Body of pancreas (tissue), 4 donors: Measurements from ENCODE around the gene MBD2. TPM values are rescaled to one million over a fixed set of nuclear protein-coding genes. Genes with fewer than 3 reads are reported as not detected.

ENCODE experiments used
- ATAC-seq: fragments of 150-250 bp; one replicate; pipeline ENCODE4 v1.9.1; 2016
- DNase-seq, 4 donors: peaks; one replicate each; pipeline ENCODE4 v3.0.0-alpha.2; 2019
- H3K27ac ChIP-seq, 4 donors: fragments of 200-600 bp; sonication (generic); 1 replicate in 3 of 4; 2 replicates in 1 of 4; pipeline versions ENCODE4 v1.5.1 to v1.6.1; 2016 to 2019; ENCODE audit warnings: mild to moderate bottlenecking in 1 of 4, mixed read lengths in 1 of 4, moderate library complexity in 1 of 4
- H3K27me3 ChIP-seq, 2 donors: fragments of 200-600 bp; sonication (generic); one replicate each; pipeline ENCODE4 v1.6.0; 2016; ENCODE audit warnings: mild to moderate bottlenecking in 1 of 2
- H3K36me3 ChIP-seq, 2 donors: fragments of 200-600 bp; sonication (generic); replicated peaks in 1 of 2; 2 replicates each; pipeline ENCODE4 v1.5.1; 2016; ENCODE audit warnings: low read depth in 2 of 2; ENCODE audit not compliant: insufficient read depth in 1 of 2
- H3K4me1 ChIP-seq: fragments of 200-600 bp; sonication (generic); one replicate; pipeline ENCODE4 v1.6.0; 2016
- H3K4me3 ChIP-seq, 2 donors: fragments of 200-600 bp; sonication (generic); 1 replicate in 1 of 2; 2 replicates in 1 of 2; pipeline ENCODE4 v1.5.1; 2016 to 2019
- H3K9me3 ChIP-seq, 3 donors: fragments of 200-600 bp; sonication (generic); 1 replicate in 2 of 3; 2 replicates in 1 of 3; pipeline ENCODE4 v1.5.1; 2016
- POLR2A ChIP-seq, 3 donors: fragments of 450-650 bp; IDR thresholded peaks; one replicate each; pipeline ENCODE4 v1.6.1; 2016; ENCODE audit warnings: antibody characterized with exemption in 3 of 3, mild to moderate bottlenecking in 2 of 3
- WGBS, 2 donors: methylation state at CpG; one replicate each; pipeline ENCODE4 v1.1.5; 2017; 5-methylcytosine and 5-hydroxymethylcytosine counted together
- intact Hi-C: fragments of 100-400 bp; cut with DNase I; formaldehyde crosslinking; loops from one replicate; pipeline ENCODE4 v1.15.1; 2023
- total RNA-seq, 2 donors: library from RNA; depleted of rRNA; stranded (reverse); fragments of >200 nt; gene quantifications; one replicate each; pipeline ENCODE4 v1.1.0, GENCODE V29; 2016
- TF ChIP-seq, protein P1 (sequence below), 7 experiments: fragments of 450-650 bp in 4 of 7; fragments of 200-600 bp in 3 of 7; sonication (generic) in 3 of 7; IDR thresholded peaks; one replicate each; pipeline ENCODE4 v1.5.1; 2016 to 2019; ENCODE audit warnings: antibody characterized with exemption in 7 of 7

The MBD2 gene
- total RNA-seq, 2 donors from 2014 or later: 26.4 to 29.1 TPM

DNA sequence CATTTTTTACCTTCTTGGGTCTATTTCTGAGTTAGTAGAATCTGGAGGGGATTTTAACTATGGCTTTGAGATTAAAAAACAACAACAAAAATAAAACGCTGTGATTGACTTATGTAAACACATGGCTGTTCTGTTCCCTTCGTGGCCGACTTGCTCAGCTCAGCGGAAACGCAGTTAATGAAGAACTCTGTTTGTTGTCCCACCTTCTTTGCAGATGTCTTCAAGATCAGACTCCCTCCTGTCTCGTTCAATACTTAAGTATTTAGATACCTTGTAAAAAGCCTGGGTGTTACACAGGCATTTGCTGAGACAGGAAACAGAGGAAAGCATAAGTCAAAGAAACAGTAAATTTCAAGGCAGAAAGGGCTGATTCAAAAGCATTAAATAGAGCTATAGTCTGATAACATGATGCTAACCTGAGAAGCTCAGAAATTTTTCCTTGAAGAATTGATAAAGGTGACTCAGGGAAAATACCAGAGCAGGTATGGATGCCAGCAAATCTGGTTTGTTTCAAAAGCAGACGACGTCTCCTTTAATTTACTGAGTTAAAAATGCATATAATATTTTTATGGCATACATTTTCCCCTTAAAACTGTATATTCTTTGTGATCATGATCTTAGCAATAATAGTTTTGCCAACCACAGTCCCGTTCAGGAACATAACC is 23.2 kb upstream of the MBD2 start:
- no peaks in the 10 kb centered on the region for H3K27me3 ChIP-seq
- 37 to 41% methylated on average over 9 of the region's 9 CpGs for WGBS, 2 donors
- no peaks in the 10 kb centered on the region for H3K36me3 ChIP-seq
- H3K4me1 ChIP-seq: peaks cover 24% of the 10 kb centered on the region
- H3K27ac ChIP-seq: peak overlapping the region in 3 of 4 donors; percentile 19 to 44 (median 19)
- H3K9me3 ChIP-seq: no peaks in the 10 kb centered on the region
- DNase-seq: no peak
- peak; percentile 21 for ATAC-seq
- no peak for TF ChIP-seq POLR2A (IDR thresholded peaks at IDR 0.05)
- TF ChIP-seq, protein P1, sequence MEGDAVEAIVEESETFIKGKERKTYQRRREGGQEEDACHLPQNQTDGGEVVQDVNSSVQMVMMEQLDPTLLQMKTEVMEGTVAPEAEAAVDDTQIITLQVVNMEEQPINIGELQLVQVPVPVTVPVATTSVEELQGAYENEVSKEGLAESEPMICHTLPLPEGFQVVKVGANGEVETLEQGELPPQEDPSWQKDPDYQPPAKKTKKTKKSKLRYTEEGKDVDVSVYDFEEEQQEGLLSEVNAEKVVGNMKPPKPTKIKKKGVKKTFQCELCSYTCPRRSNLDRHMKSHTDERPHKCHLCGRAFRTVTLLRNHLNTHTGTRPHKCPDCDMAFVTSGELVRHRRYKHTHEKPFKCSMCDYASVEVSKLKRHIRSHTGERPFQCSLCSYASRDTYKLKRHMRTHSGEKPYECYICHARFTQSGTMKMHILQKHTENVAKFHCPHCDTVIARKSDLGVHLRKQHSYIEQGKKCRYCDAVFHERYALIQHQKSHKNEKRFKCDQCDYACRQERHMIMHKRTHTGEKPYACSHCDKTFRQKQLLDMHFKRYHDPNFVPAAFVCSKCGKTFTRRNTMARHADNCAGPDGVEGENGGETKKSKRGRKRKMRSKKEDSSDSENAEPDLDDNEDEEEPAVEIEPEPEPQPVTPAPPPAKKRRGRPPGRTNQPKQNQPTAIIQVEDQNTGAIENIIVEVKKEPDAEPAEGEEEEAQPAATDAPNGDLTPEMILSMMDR (IDR thresholded peaks at IDR 0.05): no peak
- H3K4me3 ChIP-seq: no peak overlapping the region
- intact Hi-C loops: no loop called here

DNA sequence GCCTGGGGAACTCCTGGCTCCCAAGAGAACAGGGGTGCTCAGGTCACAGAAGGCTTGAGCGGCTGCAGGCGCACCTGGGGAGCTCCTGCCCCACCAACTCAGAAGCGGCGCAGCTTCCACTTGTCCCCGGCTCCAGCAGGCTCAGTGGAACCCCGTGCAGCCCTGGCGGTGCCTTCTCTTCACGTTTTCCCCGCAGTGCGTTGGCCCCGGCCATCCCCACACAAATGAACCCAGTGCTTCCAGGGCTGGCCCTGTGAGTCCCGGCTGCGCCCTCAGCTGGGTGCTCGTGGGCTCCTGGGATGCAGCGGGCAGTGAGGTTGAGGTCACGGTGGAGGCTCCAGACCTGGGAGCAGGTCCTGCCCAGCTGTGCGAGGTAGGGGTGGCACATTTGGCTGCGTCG is 17.9 kb upstream of the MBD2 start:
- Histone ChIP-seq H3K27ac (no peak overlapping the region), H3K4me3 (no peak overlapping the region), H3K9me3 (no peaks in the 10 kb centered on the region), H3K36me3 (no peaks in the 10 kb centered on the region), H3K4me1 (peaks cover 44% of the 10 kb centered on the region), H3K27me3 (no peaks in the 10 kb centered on the region)
- intact Hi-C loops: no loop called here
- DNase-seq (no peak), ATAC-seq (no peak)
- 97% methylated on average over 6 to 19 of the region's 19 CpGs for WGBS, 2 donors
- TF ChIP-seq, protein P1 (IDR thresholded peaks at IDR 0.05): no peak
- no peak for TF ChIP-seq POLR2A (IDR thresholded peaks at IDR 0.05)

DNA sequence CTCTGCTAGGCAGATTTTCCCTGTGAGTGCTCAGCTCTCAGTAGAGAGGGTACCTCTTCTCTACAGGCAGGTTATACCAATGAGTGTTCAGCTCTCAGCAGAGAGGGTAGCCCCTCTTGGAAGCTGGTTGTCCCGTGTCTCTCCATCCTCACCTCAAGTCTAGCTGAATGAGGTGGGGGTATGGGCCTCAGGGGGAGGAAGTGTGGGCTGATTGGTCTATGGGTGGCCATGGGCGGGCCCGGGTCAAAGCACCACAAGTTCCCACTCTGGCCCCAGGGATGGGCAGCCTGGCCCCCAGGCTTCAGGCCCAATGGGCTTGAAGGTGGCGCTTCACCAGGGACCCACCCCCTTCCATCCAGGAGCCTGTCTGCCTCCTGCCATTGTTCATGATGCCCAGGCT is 17.0 kb upstream of the MBD2 start:
- H3K27ac ChIP-seq: peak overlapping the region; percentile 82 to 93 (median 88)
- no peak for ATAC-seq
- intact Hi-C loops: no loop called here

DNA sequence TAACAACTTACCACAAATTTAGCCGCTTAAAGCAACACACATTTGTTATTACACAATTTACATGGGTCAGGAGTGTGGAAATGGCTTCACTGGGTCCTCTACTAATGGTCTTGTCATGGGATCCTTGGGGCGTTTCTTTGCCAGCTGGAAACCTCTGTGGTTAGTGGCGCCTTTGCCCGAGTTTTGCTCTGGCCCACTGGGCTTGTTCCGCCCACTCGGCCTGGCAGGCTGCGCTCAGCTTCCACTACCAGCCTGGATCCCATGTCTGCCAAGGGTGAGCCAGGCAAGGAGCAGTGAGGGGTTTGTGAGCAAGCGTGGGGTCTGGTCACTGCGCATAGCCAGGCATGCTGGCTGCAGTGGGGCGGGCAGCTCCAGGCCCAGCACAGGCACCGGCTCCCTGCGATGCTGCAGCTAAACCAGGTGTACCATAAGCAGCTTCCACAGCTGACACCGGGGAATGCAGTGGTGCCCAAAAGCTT is 16.2 kb upstream of the MBD2 start:
- Histone ChIP-seq H3K4me1 (peaks cover 35% of the 10 kb centered on the region), H3K27me3 (no peaks in the 10 kb centered on the region), H3K4me3 (no peak overlapping the region), H3K36me3 (no peaks in the 10 kb centered on the region), H3K27ac (peak overlapping the region; percentile 82 to 93 (median 88)), H3K9me3 (no peaks in the 10 kb centered on the region)
- peak in 2 of 3 donors; percentile 42 to 46 for TF ChIP-seq POLR2A (IDR thresholded peaks at IDR 0.05)
- TF ChIP-seq, protein P1 (IDR thresholded peaks at IDR 0.05): no peak
- intact Hi-C loops: no loop called here
- peak; percentile 91 for ATAC-seq
- WGBS, 2 donors: 26 to 52% methylated on average over 5 to 13 of the region's 13 CpGs
- DNase-seq: peak; percentile 67 to 84 (median 78)

More for the DNA sequence above, 17.0 kb upstream of the MBD2 start:
- H3K9me3 ChIP-seq: no peaks in the 10 kb centered on the region
- no peak overlapping the region for H3K4me3 ChIP-seq
- H3K4me1 ChIP-seq: peaks cover 35% of the 10 kb centered on the region
- 98 to 100% methylated on average over 2 to 4 of the region's 4 CpGs for WGBS, 2 donors
- TF ChIP-seq, protein P1 (IDR thresholded peaks at IDR 0.05): no peak
- no peak for DNase-seq
- H3K27me3 ChIP-seq: no peaks in the 10 kb centered on the region
- H3K36me3 ChIP-seq: no peaks in the 10 kb centered on the region

DNA sequence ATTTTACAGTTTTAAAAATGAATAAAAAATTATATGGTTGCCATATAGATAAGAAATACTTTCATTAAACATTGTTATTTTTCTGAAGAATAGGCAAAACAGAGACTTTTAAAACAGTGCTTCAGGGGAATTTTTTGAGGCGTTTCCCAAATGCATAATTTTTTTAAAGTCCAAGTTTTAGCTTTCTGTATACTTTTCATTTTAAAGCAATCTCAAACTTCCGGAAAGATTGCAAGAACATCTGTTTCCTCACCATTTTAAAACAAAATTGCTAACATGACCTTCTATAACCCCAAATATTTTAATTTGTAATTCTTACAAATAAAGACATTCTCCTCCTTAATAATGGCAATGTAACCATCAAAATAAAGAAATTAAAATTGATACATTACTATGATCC is 15.1 kb upstream of the MBD2 start:
- ATAC-seq (no peak), DNase-seq (no peak)
- 33 to 39% methylated on average over 2 of the region's 2 CpGs for WGBS, 2 donors
- peaks cover 35% of the 10 kb centered on the region for H3K4me1 ChIP-seq
- peak overlapping the region; percentile 82 to 93 (median 88) for H3K27ac ChIP-seq
- H3K27me3 ChIP-seq: no peaks in the 10 kb centered on the region
- no peaks in the 10 kb centered on the region for H3K36me3 ChIP-seq
- no peaks in the 10 kb centered on the region for H3K9me3 ChIP-seq
- H3K4me3 ChIP-seq: no peak overlapping the region
- no peak for TF ChIP-seq POLR2A (IDR thresholded peaks at IDR 0.05)
- TF ChIP-seq, protein P1 (IDR thresholded peaks at IDR 0.05): no peak
- intact Hi-C loops: no loop called here
